Esophagus muscularis mucosa (tissue), 4 donors: ENCODE measurements around the gene CRTC1. TPM values are rescaled to one million over a fixed set of nuclear protein-coding genes. Genes with fewer than 3 reads are reported as not detected.

Experiments used
- DNase-seq: peaks from one replicate; pipeline ENCODE4 v3.0.0-alpha.2; 2017; ENCODE audit errors: extremely low spot score
- H3K27ac ChIP-seq, 4 donors: fragments of 200-600 bp; sonication (generic); replicated peaks in 1 of 4; 1 replicate in 3 of 4; 2 replicates in 1 of 4; pipeline ENCODE4 v1.5.1; 2016 to 2019; ENCODE audit warnings: mild to moderate bottlenecking in 1 of 4
- H3K27me3 ChIP-seq, 4 donors: fragments of 200-600 bp; sonication (generic); one replicate each; pipeline versions ENCODE4 v1.5.1 to v1.6.0; 2016 to 2019
- H3K36me3 ChIP-seq, 4 donors: fragments of 200-600 bp; sonication (generic); one replicate each; pipeline ENCODE4 v1.5.1; 2016 to 2019
- H3K4me1 ChIP-seq, 4 donors: fragments of 200-600 bp; sonication (generic); one replicate each; pipeline ENCODE4 v1.5.1; 2016 to 2019
- H3K4me3 ChIP-seq, 4 donors: fragments of 200-600 bp; sonication (generic); 1 replicate in 2 of 4; 2 replicates in 2 of 4; pipeline ENCODE4 v1.5.1; 2016 to 2019; ENCODE audit warnings: mild to moderate bottlenecking in 4 of 4, moderate library complexity in 1 of 4
- H3K9me3 ChIP-seq, 4 donors: fragments of 200-600 bp; sonication (generic); 1 replicate in 3 of 4; 2 replicates in 1 of 4; pipeline ENCODE4 v1.5.1; 2016 to 2019
- CTCF ChIP-seq, 3 experiments: fragments of 200-600 bp in 2 of 3; fragments of 450-650 bp in 1 of 3; sonication (generic) in 2 of 3; IDR thresholded peaks; one replicate each; pipeline ENCODE4 v1.5.1; 2017 to 2019; ENCODE audit warnings: antibody characterized with exemption in 3 of 3, mild to moderate bottlenecking in 2 of 3, moderate library complexity in 1 of 3
- EP300 ChIP-seq: sonication (generic); formaldehyde crosslinking; IDR thresholded peaks from one replicate; pipeline ENCODE4 v1.6.1; 2017; ENCODE audit warnings: antibody characterized with exemption
- POLR2A ChIP-seq: fragments of 450-650 bp; IDR thresholded peaks from one replicate; pipeline ENCODE4 v1.6.1; 2017; ENCODE audit warnings: antibody characterized with exemption, moderate library complexity, mild to moderate bottlenecking, low read depth
- POLR2AphosphoS5 ChIP-seq, 2 donors: sonication (generic); formaldehyde crosslinking; IDR thresholded peaks; one replicate each; pipeline ENCODE4 v1.6.1; 2017; ENCODE audit warnings: antibody characterized with exemption in 2 of 2
- WGBS: methylation state at CpG from one replicate; pipeline ENCODE4 v1.1.5; 2018; 5-methylcytosine and 5-hydroxymethylcytosine counted together
- intact Hi-C: fragments of 100-400 bp; cut with DNase I; formaldehyde crosslinking; loops from one replicate; pipeline ENCODE4 v1.15.1; 2023
- total RNA-seq, 4 donors: library from RNA; depleted of rRNA; stranded (reverse); fragments of >200 nt; gene quantifications; one replicate each; pipeline versions ENCODE4 v1.1.0 to v1.2.1, GENCODE V29; 2016

CRTC1 gene
- total RNA-seq, 4 donors from 2014 or later: 5.3 to 10.1 (median 6.6) TPM

DNA sequence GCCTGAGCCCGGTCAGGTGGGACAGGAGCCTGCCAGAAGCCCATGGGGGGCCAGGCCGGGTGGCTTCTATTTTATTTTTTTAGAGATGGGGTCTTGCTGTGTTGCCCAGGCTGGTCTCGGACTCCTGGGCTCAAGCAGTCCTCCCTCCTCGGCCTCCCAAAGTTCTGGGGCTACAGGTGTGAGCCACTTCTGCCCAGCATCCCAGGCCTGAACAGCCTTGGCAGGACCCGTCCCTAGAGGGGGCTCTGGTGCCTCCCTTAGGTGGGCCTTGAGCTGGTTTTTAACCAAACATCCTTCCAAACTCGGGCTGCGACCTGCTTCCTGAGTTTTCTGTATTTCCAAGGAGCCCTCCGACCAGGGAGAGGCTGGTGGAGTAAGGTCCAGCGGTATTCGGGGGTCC, 97.2 kb downstream of the CRTC1 start:
- peaks cover 0 to 15% (median 2%) of the 10 kb centered on the region in 4 donors for H3K36me3 ChIP-seq
- H3K9me3 ChIP-seq: no peaks in the 10 kb centered on the region
- TF ChIP-seq POLR2AphosphoS5 (IDR thresholded peaks at IDR 0.05) (no peak), POLR2A (no peak), EP300 (no peak), CTCF (IDR thresholded peaks at IDR 0.05) (no peak)
- peaks cover 6 to 21% (median 16%) of the 10 kb centered on the region in 4 donors for H3K4me1 ChIP-seq
- 100% methylated on average over 3 of the region's 10 CpGs for WGBS
- no peak overlapping the region for H3K27ac ChIP-seq
- H3K27me3 ChIP-seq: peaks cover 0 to 18% (median 5%) of the 10 kb centered on the region in 4 donors
- no peak overlapping the region for H3K4me3 ChIP-seq
- DNase-seq: no peak
- intact Hi-C loops: no loop called here

DNA sequence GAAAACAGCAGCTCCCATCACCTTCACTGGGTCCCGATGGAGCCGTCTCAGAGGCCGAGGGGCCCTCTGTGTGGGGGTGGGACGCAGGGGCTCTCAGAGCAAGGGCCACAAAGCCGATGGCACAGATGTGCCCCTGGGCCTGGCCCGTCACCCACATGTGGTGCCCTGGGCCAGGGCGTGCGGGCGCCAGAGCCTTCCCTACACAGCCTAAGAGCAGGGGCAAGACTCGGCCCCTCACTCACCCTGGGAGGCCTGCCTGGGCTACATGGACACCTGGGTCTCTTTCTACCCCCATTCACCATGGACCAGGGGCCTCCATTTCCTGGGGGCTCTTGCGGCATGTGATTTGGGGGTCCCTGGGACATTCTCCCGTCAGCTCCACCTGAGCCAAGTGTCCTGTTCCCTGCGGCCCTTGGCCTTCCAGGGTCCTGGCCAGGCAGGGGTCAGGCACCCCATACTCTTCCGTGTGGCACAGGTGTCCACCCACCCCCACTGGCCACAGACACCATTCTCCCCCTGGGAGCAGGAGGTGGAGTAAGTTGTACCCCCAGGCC, 97.6 kb downstream of the CRTC1 start:
- no peak for DNase-seq
- Histone ChIP-seq H3K4me3 (no peak overlapping the region), H3K27ac (no peak overlapping the region), H3K4me1 (peaks cover 10 to 26% (median 21%) of the 10 kb centered on the region in 4 donors), H3K27me3 (peaks cover 0 to 23% (median 10%) of the 10 kb centered on the region in 4 donors), H3K9me3 (no peaks in the 10 kb centered on the region), H3K36me3 (peaks cover 0 to 13% (median 0%) of the 10 kb centered on the region in 4 donors)
- intact Hi-C loops: no loop called here
- no CpG with 5 or more reads among the region's 14 CpGs for WGBS
- TF ChIP-seq EP300 (no peak), POLR2AphosphoS5 (IDR thresholded peaks at IDR 0.05) (no peak), CTCF (IDR thresholded peaks at IDR 0.05) (no peak), POLR2A (no peak)

DNA sequence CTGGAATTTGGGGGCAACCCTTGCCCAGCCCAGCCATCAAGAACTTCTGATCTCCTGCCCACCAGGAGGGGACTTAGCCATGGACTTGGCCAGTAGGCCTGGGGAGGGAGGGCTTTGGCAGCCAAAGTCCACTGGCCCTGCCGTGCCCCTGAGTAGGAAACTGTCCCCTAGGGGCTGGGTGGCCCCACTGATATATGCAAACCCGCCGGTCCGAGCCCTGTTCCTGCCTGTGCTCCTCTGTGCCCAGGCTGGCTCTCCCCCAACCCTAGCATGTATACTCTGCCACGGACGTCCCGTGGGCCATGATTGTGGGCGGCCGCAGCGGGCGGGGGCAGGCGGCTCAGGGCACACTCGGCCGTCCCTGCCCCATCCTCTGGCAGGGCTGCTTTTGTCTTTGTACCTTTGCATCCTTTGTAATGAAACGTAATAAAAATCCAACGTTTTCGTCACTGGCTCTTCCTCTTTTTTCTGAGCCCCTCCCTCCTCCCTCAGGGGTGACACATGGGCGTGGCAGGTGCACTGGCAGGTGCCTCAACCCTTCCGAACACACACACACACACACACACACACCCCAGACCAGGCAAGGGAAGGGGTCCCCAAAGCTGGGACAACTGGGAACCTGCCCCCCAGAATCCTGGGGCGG, 98.5 kb downstream of the CRTC1 start:
- WGBS: 81% methylated on average over 18 of the region's 20 CpGs
- TF ChIP-seq POLR2AphosphoS5 (IDR thresholded peaks at IDR 0.05): no peak
- no peak for TF ChIP-seq CTCF (IDR thresholded peaks at IDR 0.05)
- no peak for TF ChIP-seq POLR2A
- no peak for TF ChIP-seq EP300
- peaks cover 0 to 7% (median 0%) of the 10 kb centered on the region in 4 donors for H3K36me3 ChIP-seq

DNA sequence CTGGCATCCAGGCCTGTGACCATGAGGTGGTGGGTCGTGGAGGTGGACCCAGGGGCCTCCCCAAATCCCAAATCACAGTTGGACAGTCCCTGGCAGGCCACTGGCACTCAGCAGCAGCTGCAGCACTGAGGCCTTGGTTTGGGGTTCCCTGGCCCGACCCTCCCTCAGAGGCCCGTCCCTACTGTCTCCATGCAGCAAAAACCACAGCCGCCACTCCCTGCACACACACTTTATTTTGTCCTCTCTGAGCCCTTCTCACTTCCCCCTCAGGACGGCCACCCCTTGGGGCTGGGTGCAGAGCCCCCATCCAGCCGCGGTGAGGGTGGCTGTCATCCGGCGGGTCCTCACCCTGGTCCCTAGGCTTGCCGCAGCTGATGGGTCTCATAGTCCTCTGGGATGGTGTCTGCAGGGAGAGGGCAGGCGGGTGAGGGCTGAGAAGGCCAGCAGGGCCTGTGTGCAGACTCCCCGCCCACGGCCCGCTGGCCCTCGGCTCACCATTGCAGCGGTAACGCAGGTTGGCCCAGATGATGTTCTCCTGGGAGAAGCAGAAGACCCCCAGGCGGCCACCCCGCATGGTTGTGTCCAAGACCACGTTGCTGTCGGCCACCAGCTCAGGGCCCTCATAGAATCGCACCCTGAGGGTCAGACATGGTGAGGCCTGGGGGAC, 99.2 kb downstream of the CRTC1 start:
- intact Hi-C loops: no loop called here
- H3K36me3 ChIP-seq: peaks cover 0 to under 1% (median 0%) of the 10 kb centered on the region in 4 donors
- H3K27ac ChIP-seq: no peak overlapping the region
- TF ChIP-seq POLR2A (no peak), POLR2AphosphoS5 (IDR thresholded peaks at IDR 0.05) (no peak), CTCF (IDR thresholded peaks at IDR 0.05) (no peak), EP300 (no peak)
- WGBS: 91% methylated on average over 18 of the region's 22 CpGs
- peaks cover 16 to 26% (median 23%) of the 10 kb centered on the region in 4 donors for H3K4me1 ChIP-seq
- no peaks in the 10 kb centered on the region for H3K9me3 ChIP-seq
- H3K4me3 ChIP-seq: no peak overlapping the region
- peaks cover 0 to 34% (median 22%) of the 10 kb centered on the region in 4 donors for H3K27me3 ChIP-seq
- no peak for DNase-seq

More for the DNA sequence above, 98.5 kb downstream of the CRTC1 start:
- Histone ChIP-seq H3K27ac (no peak overlapping the region), H3K4me1 (peaks cover 10 to 26% (median 21%) of the 10 kb centered on the region in 4 donors), H3K4me3 (no peak overlapping the region), H3K27me3 (peaks cover 0 to 32% (median 16%) of the 10 kb centered on the region in 4 donors), H3K9me3 (no peaks in the 10 kb centered on the region)
- intact Hi-C loops: no loop called here
- no peak for DNase-seq
